ENCODE measurements around the gene C1QTNF1.

The C1QTNF1 gene

DNA sequence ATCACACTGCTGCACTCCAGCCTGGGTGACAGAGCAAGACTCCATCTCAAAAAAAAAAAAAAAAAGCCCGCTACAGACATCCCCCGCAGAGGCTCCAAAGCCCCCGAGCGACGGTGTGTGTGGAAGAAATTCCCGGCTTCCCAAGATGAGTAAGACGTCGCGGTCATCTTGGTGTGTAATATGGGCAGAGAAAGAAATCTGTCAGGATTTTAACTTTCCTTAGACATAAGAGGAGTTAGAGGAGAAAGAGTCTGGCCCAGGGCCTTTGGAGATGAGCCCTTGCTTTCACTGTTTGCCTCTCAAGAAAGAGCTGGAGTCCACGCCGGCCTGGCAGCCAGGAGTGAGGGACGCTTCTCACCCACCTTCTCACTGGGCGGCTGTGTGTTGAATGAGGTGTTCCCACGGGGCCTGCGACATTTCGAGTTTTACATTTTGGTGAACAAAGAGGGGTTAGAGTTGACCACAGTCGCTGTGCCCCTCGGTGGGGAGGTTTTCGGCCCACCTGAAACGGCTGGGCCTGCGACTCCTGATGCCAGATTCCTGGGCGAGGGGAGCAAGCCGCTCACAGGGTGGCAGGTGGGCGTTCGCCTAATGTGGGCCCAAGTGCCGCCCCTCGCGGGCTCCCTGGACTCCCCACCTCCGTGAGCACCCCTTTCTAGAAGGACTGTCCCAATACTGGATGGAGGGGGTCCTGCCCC lies 17.9 kb downstream of the C1QTNF1 start:
- no peak for DNase-seq (ENCODE audit: low read depth)

DNA sequence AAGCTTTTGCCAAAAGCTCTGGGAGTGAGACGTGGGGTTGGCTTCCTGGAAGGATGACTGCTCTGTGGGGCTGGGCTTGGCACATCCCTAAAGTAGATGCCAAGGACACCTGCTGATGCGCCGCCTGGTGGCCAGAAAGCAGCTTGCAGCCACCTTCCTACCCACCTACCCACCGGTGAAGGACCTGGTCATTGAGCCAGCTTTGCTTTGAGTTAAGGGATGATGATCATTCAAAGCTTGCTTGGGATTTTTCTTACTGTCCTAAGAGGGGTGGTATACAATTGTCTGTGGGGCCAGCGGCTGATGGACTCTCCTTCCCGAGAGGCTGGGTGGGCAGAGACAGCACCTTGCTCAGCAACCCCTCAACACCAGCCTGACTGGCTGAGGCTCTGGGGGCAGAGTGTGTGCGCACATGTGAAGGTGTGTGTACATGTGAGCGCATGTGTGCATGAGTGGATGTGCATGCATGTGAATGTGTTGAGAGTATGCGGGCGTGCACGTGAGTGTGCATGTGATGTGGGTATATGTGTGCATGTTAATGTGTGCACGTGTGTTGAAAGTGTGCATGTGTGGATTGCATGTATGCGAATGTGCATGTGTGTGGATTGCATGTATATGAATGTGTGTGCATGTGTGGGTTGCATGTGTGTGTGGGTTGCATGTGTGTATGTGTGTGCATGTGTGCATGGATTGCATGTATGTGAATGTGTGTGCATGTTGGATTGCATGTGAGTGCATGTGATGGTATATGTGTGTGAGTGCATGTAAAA lies 18.6 kb downstream of the C1QTNF1 start:
- DNase-seq (ENCODE audit: low read depth), result peak; percentile 50

DNA sequence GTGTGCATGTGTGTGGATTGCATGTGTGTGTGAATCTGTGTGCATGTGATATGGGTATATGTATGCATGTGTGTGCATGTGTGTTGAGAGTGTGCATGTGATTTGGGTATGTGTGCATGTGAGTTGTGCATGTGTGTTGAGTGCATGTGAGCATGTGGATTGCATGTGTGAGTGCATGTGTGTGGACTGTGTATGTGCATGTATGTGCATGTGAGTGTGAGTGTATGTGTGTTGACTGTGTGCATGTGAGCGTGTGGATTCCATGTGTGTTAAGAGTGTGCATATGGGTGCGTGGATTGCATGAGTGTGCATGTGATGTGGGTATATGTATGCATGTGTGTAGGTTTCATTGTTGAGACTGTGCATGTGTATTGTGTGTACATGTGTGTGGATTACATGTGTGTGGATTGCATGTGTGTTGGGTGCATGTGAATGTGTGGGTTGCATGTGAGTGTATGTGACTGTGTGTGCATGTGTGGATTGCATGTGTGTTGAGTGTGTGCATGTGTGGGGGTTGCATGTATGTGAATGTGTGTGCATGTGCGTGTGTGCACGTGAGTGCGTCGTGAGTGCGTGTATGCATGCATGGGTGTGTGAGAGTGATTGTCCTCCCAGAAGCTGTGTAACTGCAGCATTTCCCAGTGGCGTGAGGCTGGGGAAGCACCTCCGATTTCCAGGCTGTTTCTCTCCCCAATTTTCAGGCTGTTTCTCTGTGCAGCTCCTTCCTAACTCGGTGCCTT lies 19.4 kb downstream of the C1QTNF1 start:
- no peak for DNase-seq (ENCODE audit: low read depth)

DNA sequence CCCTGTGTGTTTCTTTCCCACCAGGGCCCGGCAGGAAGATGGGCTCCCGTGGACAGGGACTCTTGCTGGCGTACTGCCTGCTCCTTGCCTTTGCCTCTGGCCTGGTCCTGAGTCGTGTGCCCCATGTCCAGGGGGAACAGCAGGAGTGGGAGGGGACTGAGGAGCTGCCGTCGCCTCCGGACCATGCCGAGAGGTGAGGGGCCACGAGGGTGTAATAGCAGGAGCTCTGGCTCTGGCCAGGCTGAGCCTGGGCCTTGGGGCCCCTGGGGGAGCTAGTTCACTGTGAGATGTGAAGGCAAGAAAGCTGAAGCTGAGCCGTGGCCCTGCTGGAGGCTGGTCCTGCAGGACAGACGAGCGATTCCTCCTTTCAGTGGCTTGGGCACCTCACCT lies 20.0 kb downstream of the C1QTNF1 start:
- no peak for DNase-seq (ENCODE audit: low read depth)

DNA sequence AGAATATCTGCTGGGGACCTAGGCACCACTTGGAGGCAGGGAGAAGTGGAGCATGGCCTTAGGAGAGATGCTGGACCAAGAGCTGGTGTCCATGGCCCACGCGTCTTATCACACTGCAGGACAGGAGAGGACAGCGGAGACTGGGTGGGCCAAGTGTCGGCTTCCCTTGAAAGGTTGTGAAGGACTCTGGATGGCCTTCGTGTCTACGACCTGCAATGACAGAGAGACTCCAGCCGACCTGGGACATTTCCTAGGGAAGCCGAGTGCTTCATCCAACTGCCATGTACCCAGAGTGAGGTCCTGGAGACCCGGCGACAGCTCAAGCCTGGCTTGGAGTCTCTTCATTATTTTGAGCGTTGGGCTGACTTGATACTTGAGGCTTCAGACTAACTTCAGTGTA lies 20.5 kb downstream of the C1QTNF1 start:
- DNase-seq (ENCODE audit: low read depth), result no peak

DNA sequence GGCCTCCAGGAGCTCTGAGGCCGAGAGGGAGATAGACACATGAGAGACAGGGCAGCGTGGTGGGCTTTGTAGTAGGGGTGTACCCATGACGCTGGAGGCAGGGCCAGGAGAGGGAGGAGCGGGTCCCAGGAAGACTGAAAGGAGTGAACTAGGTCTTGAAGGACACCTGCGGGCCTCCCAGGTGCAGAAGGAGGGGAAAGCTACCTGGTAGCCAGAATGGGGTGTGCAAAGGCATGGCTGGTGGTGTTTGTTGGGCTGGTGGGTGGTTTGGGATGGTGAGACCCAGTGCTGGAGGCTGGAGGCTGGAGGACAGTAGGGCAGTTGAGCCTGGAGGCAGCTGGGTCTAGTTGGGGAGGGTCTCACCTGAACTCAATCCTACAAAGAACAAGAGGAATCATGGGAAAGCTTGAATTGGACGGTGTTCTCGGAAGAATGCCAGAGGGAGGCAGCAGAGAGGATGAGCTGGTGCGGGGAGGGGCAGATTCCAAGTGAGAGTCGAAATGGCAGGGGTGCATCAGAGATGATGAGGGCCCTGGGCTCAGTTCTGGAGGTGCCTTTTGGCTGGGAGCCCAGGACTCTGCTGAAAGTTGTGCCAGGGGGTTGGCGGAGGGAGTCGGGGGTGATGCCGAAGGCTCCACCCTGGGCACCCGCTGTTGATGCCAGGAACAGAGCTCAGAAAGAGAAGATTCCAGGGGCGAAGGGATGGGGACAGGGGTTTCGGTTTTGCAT lies 21.2 kb downstream of the C1QTNF1 start:
- DNase-seq (ENCODE audit: low read depth), result no peak

DNA sequence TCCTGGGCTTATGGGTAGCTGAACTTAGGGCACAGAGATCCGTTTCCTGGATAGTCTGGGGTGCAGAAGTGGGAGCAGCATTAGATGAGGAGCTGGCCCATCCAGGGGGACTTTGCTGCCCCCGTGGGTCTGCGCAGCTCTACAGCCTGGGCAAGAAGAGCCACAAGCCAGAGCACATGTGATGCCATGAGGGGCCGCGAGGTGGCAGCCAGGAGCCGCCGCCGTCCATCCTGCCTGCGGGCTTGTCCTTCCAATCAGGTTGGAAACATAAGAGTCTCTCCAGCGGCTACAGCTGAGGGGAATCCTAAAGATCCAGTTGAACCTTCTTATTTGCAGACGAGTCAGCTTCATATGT lies 21.9 kb downstream of the C1QTNF1 start:
- no peak for DNase-seq (ENCODE audit: low read depth)

DNA sequence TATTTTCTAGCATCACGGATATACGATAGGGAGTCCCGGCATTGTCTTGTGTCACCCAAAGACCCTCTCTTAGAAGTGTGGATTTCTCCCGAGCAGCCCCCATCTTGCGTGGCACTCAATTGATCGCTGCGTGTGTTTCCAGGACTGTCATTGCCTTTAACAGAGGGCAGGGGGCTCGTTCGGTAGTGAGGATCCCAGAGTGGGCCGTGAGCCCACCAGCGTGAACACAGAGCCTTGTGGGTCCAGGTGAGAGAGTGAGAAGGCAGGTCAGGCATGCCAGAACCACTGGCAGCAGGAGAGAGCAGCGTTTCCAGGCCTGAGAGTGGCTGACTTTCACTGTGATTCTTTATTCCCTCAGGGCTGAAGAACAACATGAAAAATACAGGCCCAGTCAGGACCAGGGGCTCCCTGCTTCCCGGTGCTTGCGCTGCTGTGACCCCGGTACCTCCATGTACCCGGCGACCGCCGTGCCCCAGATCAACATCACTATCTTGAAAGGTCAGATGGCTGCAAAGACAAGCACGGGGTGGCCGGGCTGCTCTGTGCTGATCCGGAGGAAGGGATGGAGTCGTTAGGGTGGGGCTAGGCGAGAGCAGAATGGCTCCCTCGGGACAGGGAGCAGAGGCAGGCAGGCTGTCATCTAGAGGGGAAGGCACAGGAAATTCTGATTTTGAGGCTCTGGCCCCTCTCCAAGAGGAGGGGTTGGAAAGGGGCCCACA lies 22.4 kb downstream of the C1QTNF1 start:
- DNase-seq (ENCODE audit: low read depth), result no peak

DNA sequence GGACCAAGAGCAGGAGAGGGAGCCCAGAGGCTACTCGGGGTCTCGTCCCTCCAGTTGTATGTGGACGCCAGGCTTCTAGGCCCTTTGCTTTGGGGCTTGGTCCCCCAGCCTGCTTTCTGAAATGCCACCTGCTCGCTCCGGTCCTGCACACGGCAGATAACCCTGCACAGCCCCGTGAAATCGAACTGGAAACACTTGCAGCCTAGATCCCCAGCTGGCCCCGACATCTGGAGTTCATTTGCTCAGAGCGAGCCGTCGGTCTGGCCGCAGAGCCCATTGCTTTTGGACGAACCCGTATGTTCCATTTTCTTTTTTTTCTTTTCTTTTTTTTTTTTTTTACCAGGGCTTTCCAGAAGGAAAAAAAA lies 22.9 kb downstream of the C1QTNF1 start:
- no peak for DNase-seq (ENCODE audit: low read depth)

DNA sequence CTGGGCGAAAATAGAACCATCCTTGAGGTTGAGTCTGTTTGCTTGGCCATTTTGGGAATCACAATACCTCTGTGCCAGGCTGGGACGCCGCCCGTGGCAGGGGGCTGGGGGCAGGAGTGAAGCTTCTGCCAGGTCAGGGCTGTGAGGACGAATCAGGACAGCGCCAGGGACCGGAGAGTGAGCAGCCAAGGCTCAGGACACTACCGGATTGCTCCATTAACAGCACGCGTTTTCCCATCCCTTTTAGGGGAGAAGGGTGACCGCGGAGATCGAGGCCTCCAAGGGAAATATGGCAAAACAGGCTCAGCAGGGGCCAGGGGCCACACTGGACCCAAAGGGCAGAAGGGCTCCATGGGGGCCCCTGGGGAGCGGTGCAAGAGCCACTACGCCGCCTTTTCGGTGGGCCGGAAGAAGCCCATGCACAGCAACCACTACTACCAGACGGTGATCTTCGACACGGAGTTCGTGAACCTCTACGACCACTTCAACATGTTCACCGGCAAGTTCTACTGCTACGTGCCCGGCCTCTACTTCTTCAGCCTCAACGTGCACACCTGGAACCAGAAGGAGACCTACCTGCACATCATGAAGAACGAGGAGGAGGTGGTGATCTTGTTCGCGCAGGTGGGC lies 23.4 kb downstream of the C1QTNF1 start:
- no peak for DNase-seq (ENCODE audit: low read depth)

DNA sequence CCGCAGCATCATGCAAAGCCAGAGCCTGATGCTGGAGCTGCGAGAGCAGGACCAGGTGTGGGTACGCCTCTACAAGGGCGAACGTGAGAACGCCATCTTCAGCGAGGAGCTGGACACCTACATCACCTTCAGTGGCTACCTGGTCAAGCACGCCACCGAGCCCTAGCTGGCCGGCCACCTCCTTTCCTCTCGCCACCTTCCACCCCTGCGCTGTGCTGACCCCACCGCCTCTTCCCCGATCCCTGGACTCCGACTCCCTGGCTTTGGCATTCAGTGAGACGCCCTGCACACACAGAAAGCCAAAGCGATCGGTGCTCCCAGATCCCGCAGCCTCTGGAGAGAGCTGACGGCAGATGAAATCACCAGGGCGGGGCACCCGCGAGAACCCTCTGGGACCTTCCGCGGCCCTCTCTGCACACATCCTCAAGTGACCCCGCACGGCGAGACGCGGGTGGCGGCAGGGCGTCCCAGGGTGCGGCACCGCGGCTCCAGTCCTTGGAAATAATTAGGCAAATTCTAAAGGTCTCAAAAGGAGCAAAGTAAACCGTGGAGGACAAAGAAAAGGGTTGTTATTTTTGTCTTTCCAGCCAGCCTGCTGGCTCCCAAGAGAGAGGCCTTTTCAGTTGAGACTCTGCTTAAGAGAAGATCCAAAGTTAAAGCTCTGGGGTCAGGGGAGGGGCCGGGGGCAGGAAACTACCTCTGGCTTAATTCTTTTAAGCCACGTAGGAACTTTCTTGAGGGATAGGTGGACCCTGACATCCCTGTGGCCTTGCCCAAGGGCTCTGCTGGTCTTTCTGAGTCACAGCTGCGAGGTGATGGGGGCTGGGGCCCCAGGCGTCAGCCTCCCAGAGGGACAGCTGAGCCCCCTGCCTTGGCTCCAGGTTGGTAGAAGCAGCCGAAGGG lies 24.2 kb downstream of the C1QTNF1 start:
- DNase-seq (ENCODE audit: low read depth), result no peak

DNA sequence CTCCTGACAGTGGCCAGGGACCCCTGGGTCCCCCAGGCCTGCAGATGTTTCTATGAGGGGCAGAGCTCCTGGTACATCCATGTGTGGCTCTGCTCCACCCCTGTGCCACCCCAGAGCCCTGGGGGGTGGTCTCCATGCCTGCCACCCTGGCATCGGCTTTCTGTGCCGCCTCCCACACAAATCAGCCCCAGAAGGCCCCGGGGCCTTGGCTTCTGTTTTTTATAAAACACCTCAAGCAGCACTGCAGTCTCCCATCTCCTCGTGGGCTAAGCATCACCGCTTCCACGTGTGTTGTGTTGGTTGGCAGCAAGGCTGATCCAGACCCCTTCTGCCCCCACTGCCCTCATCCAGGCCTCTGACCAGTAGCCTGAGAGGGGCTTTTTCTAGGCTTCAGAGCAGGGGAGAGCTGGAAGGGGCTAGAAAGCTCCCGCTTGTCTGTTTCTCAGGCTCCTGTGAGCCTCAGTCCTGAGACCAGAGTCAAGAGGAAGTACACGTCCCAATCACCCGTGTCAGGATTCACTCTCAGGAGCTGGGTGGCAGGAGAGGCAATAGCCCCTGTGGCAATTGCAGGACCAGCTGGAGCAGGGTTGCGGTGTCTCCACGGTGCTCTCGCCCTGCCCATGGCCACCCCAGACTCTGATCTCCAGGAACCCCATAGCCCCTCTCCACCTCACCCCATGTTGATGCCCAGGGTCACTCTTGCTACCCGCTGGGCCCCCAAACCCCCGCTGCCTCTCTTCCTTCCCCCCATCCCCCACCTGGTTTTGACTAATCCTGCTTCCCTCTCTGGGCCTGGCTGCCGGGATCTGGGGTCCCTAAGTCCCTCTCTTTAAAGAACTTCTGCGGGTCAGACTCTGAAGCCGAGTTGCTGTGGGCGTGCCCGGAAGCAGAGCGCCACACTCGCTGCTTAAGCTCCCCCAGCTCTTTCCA lies 25.1 kb downstream of the C1QTNF1 start:
- no peak for DNase-seq (ENCODE audit: low read depth)

DNA sequence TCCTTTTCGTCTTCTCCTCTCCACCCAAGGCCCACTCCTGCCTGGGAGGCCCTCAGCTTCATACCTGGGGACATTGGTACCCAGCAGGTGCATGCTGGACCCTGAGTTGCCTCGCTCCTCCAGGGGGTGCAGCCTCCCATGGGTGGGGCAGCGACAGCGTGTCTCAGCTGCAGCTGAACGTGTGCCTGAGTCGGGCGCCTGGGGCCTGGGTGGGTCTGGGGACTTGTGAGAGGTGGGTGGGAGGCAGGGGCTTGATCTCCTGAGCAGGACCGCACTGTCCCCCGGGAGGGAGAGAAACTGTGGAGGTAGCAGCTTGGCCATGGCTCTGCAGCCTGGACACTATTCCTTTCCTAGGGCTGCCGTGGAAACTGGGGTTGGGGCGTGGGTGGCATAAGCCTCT lies 25.9 kb downstream of the C1QTNF1 start:
- no peak for DNase-seq (ENCODE audit: low read depth)

DNA sequence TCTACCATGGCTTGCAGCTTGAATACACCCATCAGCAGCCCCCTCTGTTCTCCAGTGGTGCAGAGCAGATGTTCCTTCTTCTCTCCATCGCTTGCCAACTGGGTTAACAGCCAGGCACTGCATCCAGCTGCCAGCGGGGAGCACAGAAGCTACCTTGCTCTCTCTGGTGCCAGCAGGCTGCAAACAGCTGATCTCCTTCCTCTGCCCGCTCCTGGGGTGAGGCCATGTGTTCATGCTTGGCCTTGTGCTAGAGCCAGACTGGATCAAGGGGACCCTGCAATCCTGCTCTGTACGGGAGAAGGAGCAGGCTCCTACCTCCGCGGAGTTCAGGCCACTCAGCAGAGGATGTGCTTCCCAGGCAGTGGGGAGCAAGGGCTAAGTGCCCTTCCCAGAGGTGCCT lies 26.6 kb downstream of the C1QTNF1 start:
- no peak for DNase-seq (ENCODE audit: low read depth)

DNA sequence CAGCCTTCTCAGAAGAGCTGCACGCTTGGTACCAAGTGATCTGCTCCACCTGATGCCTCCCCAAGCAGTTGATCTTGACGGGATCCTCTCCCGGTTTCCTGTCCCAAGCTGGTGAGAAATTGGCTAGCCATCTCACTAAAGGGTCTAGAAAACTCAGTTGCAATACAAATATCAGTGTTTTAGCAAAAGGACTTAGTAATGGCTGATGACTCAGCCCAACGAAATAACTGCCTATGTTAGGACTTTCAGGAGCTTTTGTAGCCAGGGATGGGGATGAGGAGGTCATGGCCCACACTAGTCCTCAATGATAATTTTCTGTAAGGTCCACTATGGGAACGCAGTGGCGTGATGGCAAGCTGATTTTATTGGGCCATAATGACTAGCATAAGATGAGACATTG lies 27.3 kb downstream of the C1QTNF1 start:
- DNase-seq (ENCODE audit: low read depth), result no peak

DNA sequence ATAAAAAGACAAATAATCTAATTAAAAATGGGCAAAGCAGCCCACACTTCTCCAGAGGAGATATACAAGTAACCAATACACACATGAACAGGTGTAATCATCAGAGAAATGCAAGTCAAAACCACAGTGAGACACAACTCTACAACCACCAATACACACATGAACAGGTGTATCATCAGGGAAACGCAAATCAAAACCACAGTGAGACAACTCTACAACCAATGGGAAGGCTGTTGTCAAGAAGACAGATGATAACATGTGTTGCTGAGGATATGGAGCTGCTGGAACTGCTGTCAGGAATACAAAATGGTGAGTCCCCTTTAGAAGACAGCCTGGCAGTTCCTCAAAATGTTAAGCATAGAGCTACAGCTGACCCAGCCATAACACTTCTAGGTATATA lies 28.2 kb downstream of the C1QTNF1 start:
- DNase-seq (ENCODE audit: low read depth), result no peak

DNA sequence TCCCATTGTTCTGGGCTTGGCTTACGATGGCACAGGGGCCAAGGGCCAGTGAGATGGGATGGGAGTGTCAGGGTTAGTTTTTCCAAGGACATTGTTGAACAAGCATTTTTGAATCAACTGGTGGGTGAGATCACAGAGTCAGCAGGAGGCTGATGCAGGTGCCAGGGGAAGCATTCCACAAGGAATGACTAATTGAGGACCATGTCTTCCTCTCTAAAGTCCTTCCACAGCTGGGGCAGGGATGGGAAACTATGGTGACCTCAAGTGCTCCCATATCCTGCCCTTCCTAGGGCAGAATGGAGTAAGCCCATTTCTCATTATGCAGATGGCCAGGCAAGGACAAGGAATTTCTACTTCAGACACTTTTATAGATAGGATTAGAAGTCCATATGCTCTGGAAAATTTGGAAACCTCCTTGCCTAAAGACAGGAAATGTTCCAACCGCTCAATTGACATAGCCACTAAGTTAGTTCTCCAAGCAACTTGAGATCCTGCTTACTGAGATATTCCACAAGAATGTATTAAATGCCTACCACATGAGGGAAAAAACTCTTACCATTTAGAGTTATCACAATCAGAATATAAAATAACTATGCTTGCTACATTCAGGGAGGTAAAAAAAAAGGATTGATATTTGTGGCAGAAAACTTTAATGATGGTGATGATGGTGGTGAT lies 29.4 kb downstream of the C1QTNF1 start:
- no peak for DNase-seq (ENCODE audit: low read depth)

DNA sequence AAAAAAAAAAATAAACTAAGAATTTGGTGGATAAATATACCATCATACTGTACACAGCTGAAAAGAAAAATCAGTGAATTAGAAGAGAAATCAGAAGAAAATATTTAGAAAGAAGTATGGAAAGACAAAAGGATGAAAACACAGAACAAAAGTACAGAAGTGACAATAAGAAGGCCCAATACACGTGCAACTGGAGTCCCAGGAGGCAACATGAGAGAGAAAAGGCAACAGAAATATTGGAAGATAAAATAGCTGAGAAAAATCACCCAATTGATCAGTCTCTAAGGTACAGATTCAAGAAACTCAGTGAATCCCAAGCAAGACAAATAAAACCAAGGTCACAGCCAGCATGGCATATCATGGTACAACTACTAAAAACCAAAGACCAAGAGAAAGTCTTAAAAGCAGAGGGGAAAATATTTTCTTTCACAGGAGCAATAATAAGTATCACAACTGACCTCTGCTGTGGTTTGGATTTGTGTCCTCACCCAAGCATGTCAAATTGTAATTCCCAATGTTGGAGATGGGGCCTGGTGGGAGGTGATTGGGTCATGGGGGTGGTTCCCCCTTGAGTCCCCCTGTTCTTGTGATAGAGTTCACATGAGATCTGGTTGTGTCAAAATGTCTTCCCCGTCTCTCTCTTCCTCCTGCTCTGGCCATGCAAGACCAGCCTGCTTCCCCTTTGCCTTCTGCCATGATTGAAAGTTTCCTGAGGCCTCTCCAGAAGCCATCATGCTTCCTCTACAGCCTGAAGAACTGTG lies 30.4 kb downstream of the C1QTNF1 start:
- DNase-seq (ENCODE audit: low read depth), result no peak
